IMR-90 (cell line): ENCODE results near the gene SPIN1. TPM values are rescaled to one million over a fixed set of nuclear protein-coding genes. Genes with fewer than 3 reads are reported as not detected.
A peak's percentile ranks its signal among the peaks of the same experiment; 100 is the strongest.

Experiments used
- ATAC-seq: fragments of 200-7000 bp; cut with Tn5 transposase; 2 replicates; pipeline ENCODE4 v1.9.1; 2020; ENCODE audit warnings: low read depth, mild to moderate bottlenecking, moderate library complexity
- BruUV-seq: library from RNA; stranded (reverse); fragments of 400-500 nt; replicated peaks from 2 replicates; lab custom pipeline; 2021; lab: Mats Ljungman, UMichigan
- CTCF ChIA-PET: fragments of 300-600 bp; formaldehyde crosslinking; extraction: SDS; loops from one replicate; lab custom pipeline; 2021; ENCODE audit warnings: antibody characterized with exemption; lab: Yijun Ruan, JAX
- POLR2A ChIA-PET: fragments of 300-600 bp; sonication (Branson Sonifier 250); formaldehyde crosslinking; loops from one replicate; lab custom pipeline; 2022; ENCODE audit warnings: antibody characterized with exemption; ENCODE audit not compliant: unreplicated experiment; lab: Charles Lee
- DNase-seq: peaks from one replicate; pipeline ENCODE4 v3.0.0; 2013
- H2AFZ ChIP-seq: replicated peaks from 2 replicates; pipeline ENCODE3; 2013; ENCODE audit warnings: low read length, mild to moderate bottlenecking; ENCODE audit not compliant: poor library complexity
- H2AK5ac ChIP-seq: 2 replicates; pipeline ENCODE4 v1.6.1; 2013; ENCODE audit warnings: low read depth, low read length, inconsistent platforms
- H2AK9ac ChIP-seq: replicated peaks from 2 replicates; pipeline ENCODE3; 2013; ENCODE audit warnings: mild to moderate bottlenecking, low read depth, low read length, moderate library complexity; ENCODE audit not compliant: poor library complexity
- H2BK120ac ChIP-seq: 2 replicates; pipeline ENCODE4 v1.6.1; 2013; ENCODE audit warnings: low read depth, low read length, inconsistent platforms
- H2BK15ac ChIP-seq: 3 replicates; pipeline ENCODE4 v1.6.1; 2013; ENCODE audit warnings: low read depth, low read length, inconsistent platforms
- H2BK20ac ChIP-seq: 2 replicates; pipeline ENCODE4 v1.6.1; 2013; ENCODE audit warnings: low read depth, mild to moderate bottlenecking, inconsistent platforms, low read length, moderate library complexity
- H2BK5ac ChIP-seq: 2 replicates; pipeline ENCODE4 v1.6.1; 2013; ENCODE audit warnings: mild to moderate bottlenecking, low read depth, low read length, inconsistent platforms; ENCODE audit not compliant: poor library complexity, severe bottlenecking
- H3K14ac ChIP-seq: replicated peaks from 2 replicates; pipeline ENCODE4 v1.6.1; 2013; ENCODE audit warnings: low read depth, low read length, inconsistent platforms
- H3K18ac ChIP-seq: 2 replicates; pipeline ENCODE4 v1.6.1; 2013; ENCODE audit warnings: low read depth, low read length, control low read depth
- H3K23ac ChIP-seq: 2 replicates; pipeline ENCODE4 v1.6.1; 2013; ENCODE audit warnings: low read depth, low read length, inconsistent platforms
- H3K27ac ChIP-seq: 2 replicates; pipeline ENCODE4 v1.5.1; 2013; ENCODE audit warnings: mild to moderate bottlenecking, control low read depth, low read length; ENCODE audit not compliant: insufficient read depth
- H3K27me3 ChIP-seq: 2 replicates; pipeline ENCODE4 v1.6.1; 2013; ENCODE audit warnings: low read length; ENCODE audit not compliant: control insufficient read depth, insufficient read depth
- H3K36me3 ChIP-seq: 2 replicates; pipeline ENCODE4 v1.6.1; 2013; ENCODE audit warnings: low read length, mixed read lengths; ENCODE audit not compliant: control insufficient read depth, insufficient read depth
- H3K4ac ChIP-seq: 2 replicates; pipeline ENCODE4 v1.6.1; 2013; ENCODE audit warnings: low read depth, low read length, inconsistent platforms
- H3K4me1 ChIP-seq: 2 replicates; pipeline ENCODE4 v1.6.1; 2013; ENCODE audit warnings: low read length, mixed read lengths; ENCODE audit not compliant: control insufficient read depth, insufficient read depth
- H3K4me2 ChIP-seq: 2 replicates; pipeline ENCODE4 v1.6.1; 2013; ENCODE audit warnings: low read depth, mild to moderate bottlenecking, control low read depth, low read length, moderate library complexity
- H3K4me3 ChIP-seq: 2 replicates; pipeline ENCODE4 v1.5.1; 2013; ENCODE audit warnings: low read depth, mild to moderate bottlenecking, control low read depth, low read length, moderate library complexity; ENCODE audit not compliant: insufficient read depth
- H3K56ac ChIP-seq: 2 replicates; pipeline ENCODE4 v1.6.1; 2013; ENCODE audit warnings: low read length, inconsistent platforms; ENCODE audit not compliant: insufficient read depth; ENCODE audit errors: extremely low read depth
- H3K79me1 ChIP-seq, 2 experiments: 2 replicates each; pipeline ENCODE4 v1.6.1; 2013; ENCODE audit warnings: low read length in 2 of 2, inconsistent platforms in 1 of 2, low read depth in 1 of 2
- H3K9ac ChIP-seq: 2 replicates; pipeline ENCODE4 v1.6.1; 2013; ENCODE audit warnings: low read depth, low read length, control low read depth
- H3K9me1 ChIP-seq: 2 replicates; pipeline ENCODE4 v1.6.1; 2013; ENCODE audit warnings: low read length, inconsistent platforms; ENCODE audit not compliant: insufficient read depth
- H3K9me3 ChIP-seq: 2 replicates; pipeline ENCODE4 v1.6.1; 2013; ENCODE audit warnings: low read length; ENCODE audit not compliant: control insufficient read depth, insufficient read depth
- H4K20me1 ChIP-seq: 2 replicates; pipeline ENCODE4 v1.6.1; 2013; ENCODE audit warnings: low read length, inconsistent platforms; ENCODE audit not compliant: insufficient read depth
- H4K5ac ChIP-seq: 2 replicates; pipeline ENCODE4 v1.6.1; 2013; ENCODE audit warnings: mild to moderate bottlenecking, low read depth, low read length, control low read depth
- H4K8ac ChIP-seq, 2 experiments: 2 replicates each; pipeline ENCODE4 v1.6.1; 2013; ENCODE audit warnings: low read depth in 2 of 2, low read length in 2 of 2, control low read depth in 1 of 2, inconsistent platforms in 1 of 2
- H4K91ac ChIP-seq: 2 replicates; pipeline ENCODE4 v1.6.1; 2013; ENCODE audit warnings: low read depth, low read length, inconsistent platforms; ENCODE audit not compliant: insufficient read depth
- FOS ChIP-seq: fragments of 150-350 bp; IDR thresholded peaks from 2 replicates; pipeline ENCODE4 v1.6.1; 2016; ENCODE audit warnings: low read depth, low read length
- MAFK ChIP-seq: IDR thresholded peaks from 2 replicates; pipeline ENCODE4 v1.6.1; 2012; ENCODE audit warnings: low read depth, low read length, improper control_type of control experiment
- WGBS, 2 experiments: methylation state at CpG; one replicate each; pipeline versions ENCODE4 v1.1.5 to v1.1.7; 2013; ENCODE audit warnings: missing lambda C conversion rate in 2 of 2; ENCODE audit not compliant: insufficient read length in 1 of 2; ENCODE audit errors: extremely low coverage in 2 of 2; 5-methylcytosine and 5-hydroxymethylcytosine counted together
- dilution Hi-C: fragments of 300-500 bp; cut with HindIII; formaldehyde crosslinking; loops from one replicate; pipeline ENCODE4 v1.14.3; 2018; ENCODE audit warnings: low sequenced_read_pairs; ENCODE audit not compliant: unreplicated experiment
- in situ Hi-C: fragments of 300-500 bp; cut with MboI; formaldehyde crosslinking; loops from 3 replicates; pipeline ENCODE4 v1.14.3; 2019; ENCODE audit warnings: low sequenced_read_pairs, inconsistent platforms, mixed read lengths
- intact Hi-C: fragments of 100-400 bp; cut with micrococcal nuclease; formaldehyde crosslinking; loops from 2 replicates; pipeline ENCODE4 v1.10.0; 2022
- polyA plus RNA-seq, 3 experiments: library from polyadenylated mRNA; depleted of rRNA; stranded (reverse); fragments of >200 nt; gene quantifications; 2 replicates each; pipeline ENCODE4 v1.2.3, GENCODE V29; 2012; ENCODE audit warnings: low replicate concordance in 1 of 3
- total RNA-seq: library from RNA; depleted of rRNA; stranded (reverse); fragments of >200 nt; gene quantifications from 2 replicates; pipeline ENCODE4 v1.2.3, GENCODE V29; 2012

SPIN1 gene
- total and polyA plus RNA-seq, 2 of the 4 experiments (the other 2 are of a cell fraction) = 63.3 to 141 TPM

- H3K4me2 ChIP-seq = peak overlapping the region; percentile 98
- H3K36me3 ChIP-seq = no peaks in the 10 kb centered on the region
- peak; percentile 54 for DNase-seq
- H3K4me3 ChIP-seq = no peak overlapping the region
- peak overlapping the region; percentile 96 for H2AK5ac ChIP-seq
- no CpG with 5 or more reads among the region's 3 CpGs for WGBS, 2 experiments
- H3K9me1 ChIP-seq = peaks cover 12% of the 10 kb centered on the region
- no peaks in the 10 kb centered on the region for H3K27me3 ChIP-seq
- ChIA-PET CTCF (no interaction called here), POLR2A (no interaction called here)
- H2AK9ac ChIP-seq = peak overlapping the region; percentile 21
- H4K91ac ChIP-seq = peak overlapping the region; percentile 13; the same call in 1 of the 2 replicates
- in situ Hi-C loops = loop anchor here (10.0 kb wide), 1 partner anchor 184 kb away; no protein-coding TSS in a partner anchor
- no peak overlapping the region for H3K27ac ChIP-seq
- TF ChIP-seq FOS = no peak
- TF ChIP-seq MAFK = peak; percentile 95
- H3K56ac ChIP-seq = peak overlapping the region; percentile 35; the same call in 1 of the 2 replicates
- intact Hi-C loops = no loop called here
- H4K20me1 ChIP-seq = peaks cover 8% of the 10 kb centered on the region; the same call in 1 of the 2 replicates
- H3K14ac ChIP-seq = peak overlapping the region; percentile 83
- no peaks in the 10 kb centered on the region for H3K9me3 ChIP-seq
- peak overlapping the region; percentile 51 for H2BK120ac ChIP-seq
- H2BK15ac ChIP-seq = peak overlapping the region; percentile 93; the same call in 2 of the 3 replicates
- peak overlapping the region; percentile 59; the same call in 1 of the 2 replicates for H3K9ac ChIP-seq
- H2AFZ ChIP-seq = no peak overlapping the region
- H2BK20ac ChIP-seq = peak overlapping the region; percentile 79
- peaks cover 13 to 37% of the 10 kb centered on the region in 2 experiments; a peak in 3 of 4 replicates for H3K79me1 ChIP-seq
- dilution Hi-C loops = no loop called here
- BruUV-seq = no TSS peak
- H4K8ac ChIP-seq = peak overlapping the region; percentile 77 to 90
- H3K4me1 ChIP-seq = peaks cover 17% of the 10 kb centered on the region
- peak overlapping the region; percentile 74 for H3K4ac ChIP-seq
- H4K5ac ChIP-seq = peak overlapping the region; percentile 73; the same call in 1 of the 2 replicates
- peak overlapping the region; percentile 96 for H3K23ac ChIP-seq
- ATAC-seq = no peak
- peak overlapping the region; percentile 88 for H2BK5ac ChIP-seq
- H3K18ac ChIP-seq = peak overlapping the region; percentile 54; the same call in 1 of the 2 replicates
Measured at GRCh38 chr9:88390371-88390990, 2.2 kb downstream of the SPIN1 start.
